SIG-M5 (cell line): ENCODE data around the gene TCF12.
"Not testable (repeated sequence)": the region's sequence is repeated elsewhere in the genome, so short reads cannot be mapped to it uniquely, and the experiment has no call there.

Source experiments
- DNase-seq: peaks from one replicate; lab custom pipeline; 2025; lab: John Stamatoyannopoulos, UW

Gene TCF12

GRCh38 chr15:56916825-56917477 is 1.5 kb upstream of the TCF12 start:
- no peak for DNase-seq

GRCh38 chr15:56917652-56918045 is 795 bp upstream of the TCF12 start:
- no peak for DNase-seq

GRCh38 chr15:56919031-56919608 is 676 bp downstream of the TCF12 start:
- no peak for DNase-seq

GRCh38 chr15:56919609-56920366 is 1.3 kb downstream of the TCF12 start:
- DNase-seq: no peak

- DNase-seq: no peak
Measured at GRCh38 chr15:56920367-56920627, 1.9 kb downstream of the TCF12 start.

- DNase-seq: no peak
Measured at GRCh38 chr15:56923174-56923591, 4.7 kb downstream of the TCF12 start.

GRCh38 chr15:56927816-56928215 is 9.4 kb downstream of the TCF12 start:
- no peak for DNase-seq

GRCh38 chr15:56929399-56929798 is 11.0 kb downstream of the TCF12 start:
- no peak for DNase-seq

GRCh38 chr15:56929933-56930332 is 11.5 kb downstream of the TCF12 start:
- DNase-seq: no peak

- DNase-seq: no peak
Measured at GRCh38 chr15:56930669-56931313, 12.3 kb downstream of the TCF12 start.

GRCh38 chr15:56931639-56932508 is 13.4 kb downstream of the TCF12 start:
- no peak for DNase-seq

GRCh38 chr15:56932509-56932868 is 14.0 kb downstream of the TCF12 start:
- DNase-seq: not testable (repeated sequence)

GRCh38 chr15:56933410-56933809 is 15.0 kb downstream of the TCF12 start:
- no peak for DNase-seq

- no peak for DNase-seq
Measured at GRCh38 chr15:56933811-56934210, 15.4 kb downstream of the TCF12 start.

GRCh38 chr15:56934269-56934668 is 15.8 kb downstream of the TCF12 start:
- DNase-seq: no peak

- DNase-seq: no peak
Measured at GRCh38 chr15:56936929-56937328, 18.5 kb downstream of the TCF12 start.

GRCh38 chr15:56939257-56939656 is 20.8 kb downstream of the TCF12 start:
- DNase-seq: no peak

- DNase-seq: no peak
Measured at GRCh38 chr15:56940388-56940787, 21.9 kb downstream of the TCF12 start.

- no peak for DNase-seq
Measured at GRCh38 chr15:56942118-56942517, 23.7 kb downstream of the TCF12 start.

GRCh38 chr15:56943403-56943802 is 25.0 kb downstream of the TCF12 start:
- DNase-seq: no peak

- no peak for DNase-seq
Measured at GRCh38 chr15:56944485-56944884, 26.0 kb downstream of the TCF12 start.

GRCh38 chr15:56946150-56946549 is 27.7 kb downstream of the TCF12 start:
- DNase-seq: no peak
